MM.1S (cell line): ENCODE data around the gene FUT7.

Source experiments
- CTCF ChIP-seq: fragments of 300-600 bp; sonication (generic); IDR thresholded peaks from 2 replicates; pipeline ENCODE4 v1.5.1; 2016; ENCODE audit warnings: antibody characterized with exemption, low read length, mixed read lengths
- EZH2 ChIP-seq: fragments of 300-600 bp; sonication (generic); optimal IDR thresholded peaks from 2 replicates; pipeline ENCODE3; 2017; ENCODE audit warnings: low read depth, mild to moderate bottlenecking, antibody characterized with exemption, low read length, mixed read lengths
- EZH2phosphoT487 ChIP-seq: fragments of 300-600 bp; sonication (generic); IDR thresholded peaks from 2 replicates; pipeline ENCODE4 v1.6.1; 2018; ENCODE audit warnings: antibody characterized with exemption, low read length

GRCh38 chr9:137037483-137037882, 5.6 kb upstream of the FUT7 start:
- TF ChIP-seq CTCF (no peak), EZH2 (no peak), EZH2phosphoT487 (no peak)
